CD4-positive, alpha-beta T cell treated with Interleukin-15 for 1 hour (primary cell): Measurements from ENCODE around the gene LLCFC1.

ENCODE experiments used
- DNase-seq: peaks from one replicate; pipeline ENCODE4 v3.0.0-alpha.2; 2020

The LLCFC1 gene

DNA sequence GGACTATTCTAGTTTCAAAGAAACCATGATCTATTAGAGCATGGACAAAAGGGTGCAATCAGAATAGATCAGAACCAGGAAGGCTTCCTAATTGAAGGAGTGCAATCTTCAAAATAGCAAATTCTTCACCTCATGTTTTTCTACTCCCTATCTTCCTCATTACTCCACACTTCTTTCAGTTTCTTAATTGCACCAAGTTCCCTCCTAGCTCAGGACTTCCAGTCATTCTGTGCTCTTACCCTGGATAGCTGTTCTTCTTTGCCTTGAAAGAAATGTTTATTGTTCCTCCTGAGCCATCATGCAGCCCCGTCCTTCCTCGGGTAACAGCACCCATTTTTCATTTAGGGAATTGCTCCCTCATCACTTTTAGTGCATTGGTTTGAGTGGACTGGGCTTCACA is 28.8 kb upstream of the LLCFC1 start:
- DNase-seq = no peak

GRCh38 chr7:142913051-142913450 is 26.2 kb upstream of the LLCFC1 start:
- no peak for DNase-seq

DNA sequence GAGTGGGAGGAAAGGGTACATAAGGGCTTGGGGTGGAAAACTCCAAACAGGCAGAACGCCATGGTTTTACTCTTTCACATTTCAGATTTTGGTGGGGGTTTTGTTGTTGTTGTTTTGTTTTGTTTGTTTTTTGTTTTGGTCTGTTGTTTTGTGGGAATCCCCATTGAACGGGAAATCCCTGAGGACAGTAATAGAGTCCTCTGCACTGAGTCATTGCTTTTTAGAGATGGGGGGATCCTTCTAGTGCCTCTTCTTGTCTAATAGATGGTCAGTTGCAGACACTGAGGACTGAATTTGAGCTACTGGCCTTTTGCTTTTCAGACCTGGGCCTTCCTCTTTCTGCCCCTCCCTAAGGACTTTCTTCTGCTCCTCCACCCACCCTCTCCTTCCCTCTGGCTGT is 25.7 kb upstream of the LLCFC1 start:
- DNase-seq = no peak

- no peak for DNase-seq
Measured at GRCh38 chr7:142914121-142914520, 25.2 kb upstream of the LLCFC1 start.

DNA sequence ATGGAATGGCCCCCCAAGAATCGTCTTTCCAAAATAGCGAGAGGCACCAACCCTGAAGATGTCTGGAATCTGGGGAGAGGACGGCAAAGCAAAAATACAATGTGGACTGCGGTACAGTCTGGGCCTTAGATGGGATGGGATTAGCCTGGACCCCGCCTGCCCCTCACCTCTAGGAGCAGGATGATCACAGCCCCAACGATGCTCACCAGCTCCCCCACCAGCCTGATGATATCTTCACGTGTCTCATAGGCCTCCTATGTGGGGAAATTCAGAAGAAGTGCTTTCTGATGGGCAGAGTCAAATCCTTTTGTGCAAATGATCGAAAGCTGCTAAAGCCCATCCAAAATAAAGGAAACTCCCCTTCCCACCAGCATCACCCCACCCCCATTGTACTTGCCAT is 24.0 kb upstream of the LLCFC1 start:
- DNase-seq = no peak

- no peak for DNase-seq
Measured at GRCh38 chr7:142916508-142916907, 22.8 kb upstream of the LLCFC1 start.

DNA sequence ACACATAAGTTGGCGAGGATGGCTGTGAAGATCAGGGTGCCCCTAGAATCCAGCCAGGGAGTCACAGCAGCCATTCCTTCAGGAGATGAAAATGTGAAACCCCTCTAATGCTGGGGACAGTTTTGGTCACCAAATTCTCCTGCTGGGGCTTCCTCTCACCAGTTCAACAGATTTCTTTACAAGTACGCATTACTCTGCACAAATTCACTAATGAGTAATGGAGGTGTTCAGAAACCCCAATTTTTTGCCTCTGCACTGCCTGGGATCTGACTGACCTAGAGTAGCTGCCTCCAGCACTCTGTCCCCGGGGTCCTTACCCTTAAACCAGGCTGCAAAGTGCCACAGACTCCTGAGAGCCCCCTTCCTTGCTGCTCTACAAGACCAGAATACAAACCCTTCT is 21.8 kb upstream of the LLCFC1 start:
- DNase-seq = no peak

- DNase-seq = no peak
Measured at GRCh38 chr7:142918901-142919300, 20.4 kb upstream of the LLCFC1 start.

- no peak for DNase-seq
Measured at GRCh38 chr7:142919656-142920055, 19.6 kb upstream of the LLCFC1 start.

- no peak for DNase-seq
Measured at GRCh38 chr7:142923391-142923790, 15.9 kb upstream of the LLCFC1 start.

DNA sequence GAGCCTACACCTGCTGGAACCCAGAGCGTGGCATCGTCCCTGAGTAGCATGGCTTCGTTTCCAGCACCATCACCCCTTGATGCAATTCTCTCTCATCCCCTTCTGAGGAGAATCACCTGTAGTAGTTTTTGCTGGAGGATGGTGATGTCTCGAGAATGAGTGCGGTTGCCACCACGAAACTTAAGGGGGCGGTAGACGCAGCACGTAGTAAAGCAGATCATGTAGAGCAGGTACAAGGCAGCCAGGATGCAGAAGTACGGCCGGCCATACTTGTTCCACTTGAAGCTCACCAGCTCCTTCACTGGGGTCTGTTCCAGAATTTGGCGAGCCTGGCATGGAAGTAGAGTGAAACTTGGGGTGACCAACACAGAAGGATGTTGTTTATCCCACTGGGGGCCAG is 13.9 kb upstream of the LLCFC1 start:
- DNase-seq = no peak

GRCh38 chr7:142927085-142927745 is 12.1 kb upstream of the LLCFC1 start:
- DNase-seq = peak; percentile 21

DNA sequence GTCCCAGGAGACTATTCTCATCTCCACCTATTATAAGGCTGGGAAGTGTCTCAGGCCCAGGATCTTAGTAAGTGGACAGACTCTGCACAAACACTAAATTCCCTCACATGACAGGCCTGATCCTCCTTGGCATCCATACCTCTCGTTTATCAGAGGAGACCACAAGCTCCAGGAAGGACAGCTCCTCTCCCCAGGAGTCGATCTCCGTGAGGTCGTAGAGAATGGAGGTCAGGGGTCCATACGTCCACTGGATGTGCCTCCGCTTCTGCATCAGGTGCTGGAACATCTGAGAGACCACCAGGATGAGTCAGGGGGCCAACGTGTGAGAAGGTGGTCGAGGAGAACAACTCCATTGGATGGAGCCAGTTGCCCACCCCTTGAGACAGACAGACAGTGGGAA is 11.3 kb upstream of the LLCFC1 start:
- no peak for DNase-seq

GRCh38 chr7:142930126-142930730 is 9.1 kb upstream of the LLCFC1 start:
- DNase-seq = no peak

GRCh38 chr7:142932386-142933091 is 6.7 kb upstream of the LLCFC1 start:
- no peak for DNase-seq

DNA sequence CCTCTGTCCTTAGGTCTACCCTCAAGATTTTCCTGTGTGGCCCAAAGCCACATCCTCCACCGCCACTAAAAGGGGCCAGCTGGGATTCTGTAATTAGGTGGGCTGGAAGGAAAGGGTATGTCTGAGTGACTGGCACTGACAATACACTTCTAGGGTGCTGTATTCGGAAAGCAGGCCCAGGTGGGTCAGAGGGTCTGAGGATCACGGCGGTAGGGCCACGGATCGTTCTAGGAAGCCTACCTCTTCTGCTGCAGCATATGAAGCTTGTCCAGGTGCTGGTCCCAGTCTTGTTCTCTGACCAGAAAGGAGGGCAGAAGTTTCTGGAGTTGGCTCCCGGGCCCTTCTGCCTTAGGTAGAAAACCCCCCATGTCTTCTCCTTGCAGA is 6.2 kb upstream of the LLCFC1 start:
- DNase-seq = no peak

DNA sequence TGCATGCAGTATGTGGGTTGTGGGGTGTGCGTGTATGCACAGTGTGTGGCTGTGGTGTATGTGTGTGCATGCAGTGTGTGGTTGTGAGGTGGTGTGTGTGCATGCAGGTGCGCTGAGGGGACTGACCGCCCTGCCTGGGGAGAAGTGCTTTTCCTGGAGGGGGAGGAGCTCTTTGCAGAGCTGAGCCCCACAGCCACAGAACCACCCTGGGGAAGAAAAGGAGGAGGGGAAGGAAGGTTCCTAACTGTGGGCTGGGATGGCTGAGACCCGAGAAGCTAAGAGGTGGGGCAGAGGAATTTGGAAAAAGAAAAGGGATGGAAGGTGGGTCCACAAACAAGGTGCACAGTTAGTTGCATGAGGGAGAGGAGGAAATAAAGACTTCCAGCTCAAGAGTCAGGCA is 5.7 kb upstream of the LLCFC1 start, which contains the start of gene TRPV5:
Gene TRPV5 (minus strand): TSS at position 123 of the 400 bp plus-strand sequence. CDS start 287 bp downstream, outside the sequence.
- DNase-seq = no peak

DNA sequence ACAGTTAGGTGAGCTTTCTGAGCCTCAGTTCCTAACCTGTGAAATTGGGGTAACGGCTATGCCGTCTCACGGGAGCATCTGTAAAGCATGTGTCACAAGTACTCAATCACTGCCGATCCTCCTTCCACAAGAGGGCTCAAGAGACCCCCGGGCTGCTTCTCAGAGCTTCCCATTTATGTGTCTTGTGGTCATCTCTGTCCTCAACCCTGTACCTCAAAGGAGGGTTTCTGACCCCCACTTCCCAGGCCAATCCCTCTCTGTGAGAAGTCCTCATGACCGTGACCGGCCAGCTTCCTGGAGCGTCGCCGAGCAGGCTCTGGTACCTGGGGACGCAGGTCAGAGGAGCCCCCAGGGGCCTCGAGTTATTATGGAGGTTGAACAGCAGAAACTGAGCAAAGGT is 5.2 kb upstream of the LLCFC1 start:
- DNase-seq = no peak

DNA sequence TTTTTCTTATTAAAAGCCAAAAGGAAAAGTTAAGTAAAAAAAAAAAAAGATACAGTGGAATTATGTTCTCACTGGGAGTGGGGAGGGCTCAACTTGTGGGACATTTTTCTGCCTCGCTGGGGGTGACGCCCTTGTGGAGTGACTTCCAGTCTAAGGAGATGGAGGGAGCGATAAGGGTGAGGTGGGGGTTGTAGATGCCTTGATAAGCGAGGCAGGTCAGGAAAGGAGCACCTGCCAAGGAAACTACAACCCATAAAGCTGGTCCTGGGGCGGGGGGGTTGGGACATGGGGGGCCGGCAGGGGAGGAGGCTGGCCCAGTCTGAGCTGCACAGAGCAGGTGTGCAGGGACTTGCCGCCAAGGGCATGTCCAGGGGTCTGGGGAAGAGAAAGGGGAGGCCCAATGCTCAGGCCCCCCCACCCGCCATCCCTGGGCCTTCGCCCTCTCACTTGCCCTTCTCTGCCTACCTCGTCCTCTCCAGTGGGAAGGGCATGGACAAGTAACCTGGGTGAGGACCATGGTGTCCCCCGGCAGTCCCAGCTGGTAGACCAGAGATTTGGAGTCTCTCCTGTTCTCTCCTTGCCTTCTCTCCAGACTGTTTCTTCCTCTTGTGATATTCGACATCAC is 3.2 kb upstream of the LLCFC1 start:
- no peak for DNase-seq

DNA sequence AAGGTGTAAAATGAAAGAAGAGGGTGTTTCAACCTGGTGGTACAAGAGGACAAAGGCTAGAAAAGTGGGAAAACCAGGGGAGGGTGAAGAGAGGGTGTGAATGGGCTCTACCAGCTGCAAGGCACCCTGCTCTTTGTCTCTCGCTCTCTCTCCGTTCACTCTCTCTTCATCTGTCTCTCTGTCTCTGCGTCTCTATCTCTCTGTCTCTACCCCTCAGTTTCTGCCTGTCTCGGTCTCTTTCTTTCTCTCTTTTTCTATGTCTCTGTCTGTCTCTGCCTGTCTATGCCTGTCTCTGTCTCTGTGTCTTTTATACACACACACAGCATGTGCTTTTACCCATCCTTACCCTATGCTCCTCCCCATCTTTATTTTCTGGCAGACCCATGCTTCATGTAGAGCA is 673 bp upstream of the LLCFC1 start:
- DNase-seq = no peak

DNA sequence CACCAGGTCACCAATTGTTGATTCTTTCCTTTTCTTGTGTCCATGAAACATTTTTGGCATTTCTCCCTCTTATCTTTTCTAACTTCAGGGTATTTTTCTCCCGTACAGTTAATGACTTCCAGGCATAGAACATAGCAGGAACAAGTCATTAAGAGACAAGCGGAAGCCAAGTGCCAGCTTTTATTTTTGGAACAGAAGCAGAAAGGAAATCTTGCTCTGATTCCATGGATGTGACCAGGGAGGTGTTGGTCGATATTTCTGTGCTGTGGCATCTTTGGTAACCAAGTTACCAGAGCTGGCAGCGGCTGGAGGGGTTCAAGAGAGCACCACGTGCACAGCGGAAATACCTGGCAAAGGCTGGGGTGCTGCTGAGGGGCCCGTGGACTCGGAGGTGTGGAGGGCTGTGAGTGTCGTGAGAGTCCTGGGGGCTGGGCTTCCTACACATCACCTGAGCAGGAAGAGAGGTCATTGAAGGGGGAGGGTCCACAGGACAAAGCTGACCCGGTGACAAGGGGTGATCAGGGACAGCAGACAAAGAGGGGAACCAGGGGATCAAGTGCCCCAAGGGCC is 1.8 kb downstream of the LLCFC1 start:
- no peak for DNase-seq

DNA sequence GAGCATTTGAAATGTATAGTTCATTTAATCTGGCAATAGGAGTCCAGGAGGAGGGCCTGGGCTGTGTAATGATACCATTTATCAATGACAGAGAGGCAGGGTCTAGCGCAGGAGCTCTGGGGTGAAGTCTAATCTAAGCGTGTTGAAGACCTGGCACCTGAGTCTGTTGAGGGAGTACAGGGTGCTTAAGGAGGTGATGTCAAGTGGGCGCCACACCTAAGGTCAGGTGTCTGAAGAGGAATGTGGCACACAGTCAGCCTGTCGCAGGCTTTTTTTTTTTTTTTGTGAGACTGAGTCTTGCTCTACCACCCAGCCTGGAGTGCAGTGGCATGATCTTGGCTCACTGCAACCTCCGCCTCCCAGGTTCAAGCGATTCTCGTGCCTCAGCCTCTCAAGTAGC is 2.3 kb downstream of the LLCFC1 start:
- DNase-seq = no peak

DNA sequence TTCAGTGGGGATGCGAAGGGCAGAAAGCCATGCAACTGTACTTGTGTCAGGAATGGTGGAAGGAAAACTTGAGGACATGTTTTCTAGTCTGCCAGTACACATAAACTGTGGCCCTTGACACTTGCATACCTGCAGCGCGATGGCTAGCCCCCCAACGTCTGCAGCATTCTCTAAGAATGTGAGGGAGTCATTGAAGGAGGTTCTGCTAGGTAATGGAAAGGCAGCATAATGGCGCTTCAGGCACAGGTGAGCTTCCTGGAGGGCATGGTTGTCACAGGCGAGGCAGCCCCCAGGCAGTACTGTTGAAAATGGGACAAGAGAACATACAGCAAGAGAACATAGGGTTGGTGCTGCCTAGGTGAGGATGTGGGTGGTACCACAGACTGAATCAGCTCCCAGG is 3.5 kb downstream of the LLCFC1 start:
- no peak for DNase-seq
